HG03432 (cell line): Measurements from ENCODE around the gene CBLB.

Source experiments
- ATAC-seq: cut with Tn5 transposase; IDR thresholded peaks from one replicate; pipeline ENCODE4 v1.9.1; 2021; ENCODE audit warnings: mild to moderate bottlenecking, moderate library complexity; ENCODE audit not compliant: unreplicated experiment

The CBLB gene

DNA sequence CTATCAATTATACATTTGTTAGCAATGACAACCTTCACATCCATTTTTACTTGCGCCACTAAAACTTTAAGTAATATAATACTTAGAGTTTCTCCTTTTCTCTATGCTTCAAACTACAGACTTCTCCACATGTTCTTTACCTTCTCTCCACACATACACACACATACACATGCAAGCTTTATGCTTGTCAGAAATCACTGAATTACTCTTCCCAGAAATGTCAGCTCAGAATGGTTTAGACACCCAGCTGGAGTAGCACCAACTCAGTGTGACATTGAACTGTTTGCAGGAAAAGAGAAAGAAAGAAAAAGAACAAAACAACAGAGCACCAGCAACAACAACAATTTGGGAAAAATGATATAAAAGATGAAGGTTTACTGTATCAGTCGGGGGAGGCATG, 20.9 kb downstream of the CBLB start:
- ATAC-seq = no peak

DNA sequence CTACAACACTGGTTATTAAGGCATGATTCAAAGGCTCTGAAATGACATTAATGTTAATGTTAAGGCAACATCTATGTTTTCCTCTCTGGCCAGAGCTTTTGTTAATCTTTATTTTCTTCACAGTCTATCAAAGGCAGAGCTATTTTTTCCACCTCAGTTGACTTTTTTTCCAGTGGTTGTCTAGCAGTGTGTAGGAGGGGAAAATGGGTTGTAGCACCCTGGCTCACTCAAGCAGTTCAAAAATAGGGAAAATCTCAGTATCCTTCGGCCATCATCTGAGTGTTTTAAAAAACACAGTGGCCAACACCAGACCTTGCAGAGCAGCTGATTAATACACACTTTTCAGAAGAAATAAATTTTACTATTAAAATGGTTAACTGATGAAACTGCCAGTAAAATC, 21.4 kb downstream of the CBLB start:
- ATAC-seq = no peak

DNA sequence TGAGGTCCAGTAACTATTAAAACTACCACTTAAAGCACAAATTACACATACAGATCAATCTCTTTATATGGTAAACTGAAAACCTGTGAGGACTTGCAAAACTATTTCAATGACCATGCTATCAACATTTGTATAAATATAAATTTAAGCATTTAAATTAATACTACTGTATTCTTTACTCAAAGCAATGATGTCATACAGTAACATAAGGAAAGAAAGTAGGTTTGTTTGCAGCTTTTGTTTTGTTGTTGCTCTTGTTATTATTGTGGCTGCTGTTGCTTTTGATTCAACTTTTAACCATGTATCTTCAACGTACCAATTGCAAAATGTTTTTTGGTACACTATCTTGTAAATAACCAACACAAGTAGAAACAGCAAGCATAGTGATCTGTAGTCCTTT, 22.0 kb downstream of the CBLB start:
- no peak for ATAC-seq

DNA sequence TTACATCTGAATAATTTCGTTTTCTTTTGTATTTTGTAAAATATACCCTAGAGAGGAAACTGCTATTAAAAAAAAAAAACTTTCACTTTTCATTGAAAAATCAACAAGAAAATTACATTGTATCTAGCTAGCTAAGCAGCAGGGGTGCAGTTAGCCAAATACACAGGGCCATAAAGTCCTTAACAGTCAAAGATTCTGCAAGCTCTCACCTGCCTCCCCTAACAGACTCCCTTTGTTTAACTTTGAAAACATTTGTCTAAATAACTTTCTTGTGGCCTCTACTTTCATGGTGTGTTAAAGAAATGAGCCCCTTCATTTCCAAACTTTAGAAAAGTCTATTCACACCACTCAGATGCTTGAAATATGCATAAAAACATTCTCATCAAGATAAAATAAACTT, 23.3 kb downstream of the CBLB start:
- ATAC-seq = no peak

DNA sequence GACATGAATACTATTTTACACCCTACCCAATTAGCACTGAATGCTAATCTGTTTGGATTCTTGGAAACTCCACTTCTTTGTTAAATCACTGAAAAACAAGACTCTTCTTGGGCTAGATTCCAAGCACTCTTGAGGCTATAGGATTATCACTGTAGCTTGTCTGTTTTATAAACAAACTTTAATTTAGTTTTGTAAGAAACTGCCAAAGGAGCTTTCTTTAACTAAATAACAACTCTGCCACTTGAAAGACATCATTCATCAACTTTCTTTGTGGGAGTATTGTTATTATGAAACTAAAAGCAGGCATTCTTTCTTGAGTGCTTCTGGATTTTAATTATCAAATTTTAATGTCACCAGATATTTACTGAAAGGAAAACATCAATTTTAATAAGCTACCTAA, 24.1 kb downstream of the CBLB start:
- no peak for ATAC-seq

DNA sequence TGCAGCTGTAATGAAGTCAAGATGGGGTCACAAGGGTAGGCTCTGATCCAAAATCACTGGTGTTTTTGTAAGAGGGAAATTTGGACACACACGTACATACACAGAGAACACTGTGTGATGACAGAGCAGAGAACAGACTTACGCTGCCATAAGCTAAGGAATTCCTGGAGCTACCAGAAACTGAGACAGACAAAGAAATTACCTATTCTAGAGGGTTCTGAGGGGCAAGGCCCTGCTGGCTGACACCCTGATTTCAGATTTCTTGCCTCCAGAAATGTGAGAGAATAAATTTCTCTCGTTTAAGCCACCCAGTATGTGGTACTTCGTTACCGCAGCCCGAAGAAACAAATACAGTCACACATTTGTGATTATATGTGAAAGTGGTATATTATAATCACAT, 24.8 kb downstream of the CBLB start:
- no peak for ATAC-seq

DNA sequence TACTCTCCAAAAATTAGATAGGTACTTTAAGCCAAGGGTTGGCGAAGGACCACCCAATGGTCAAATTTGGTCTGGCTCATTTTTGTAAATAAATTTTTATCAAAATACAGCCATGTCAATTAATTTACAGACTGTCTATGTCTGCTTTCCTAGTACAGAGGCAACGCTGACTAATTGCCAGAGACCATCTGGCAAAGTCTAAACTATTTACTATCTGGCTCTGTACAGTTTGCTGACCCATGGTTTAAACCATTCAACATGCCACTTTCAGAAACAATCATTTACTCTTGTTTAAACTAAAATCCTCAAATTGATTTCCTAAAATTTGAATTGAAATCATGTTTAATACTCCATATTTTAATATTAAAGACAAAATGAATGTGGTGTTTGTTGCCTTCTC, 25.9 kb downstream of the CBLB start:
- no peak for ATAC-seq

DNA sequence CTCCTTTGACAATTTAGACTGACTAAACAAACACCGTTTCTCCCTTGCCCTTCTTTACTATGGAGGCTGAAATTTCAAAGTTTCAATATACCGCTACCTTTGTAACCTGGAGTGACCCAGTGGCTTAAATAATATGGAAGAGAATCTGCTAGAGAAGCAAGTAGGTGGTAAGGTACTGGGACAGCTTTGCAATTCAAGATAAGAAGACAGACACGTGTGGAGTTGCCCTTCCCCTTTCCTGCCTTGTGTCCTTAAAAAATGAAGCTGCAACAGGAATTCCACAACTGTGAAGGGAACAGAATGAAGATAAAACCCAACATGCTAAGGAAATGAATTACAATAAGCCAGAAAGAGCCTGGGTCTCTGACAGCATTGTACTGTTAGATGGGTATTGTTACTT, 26.4 kb downstream of the CBLB start:
- no peak for ATAC-seq

DNA sequence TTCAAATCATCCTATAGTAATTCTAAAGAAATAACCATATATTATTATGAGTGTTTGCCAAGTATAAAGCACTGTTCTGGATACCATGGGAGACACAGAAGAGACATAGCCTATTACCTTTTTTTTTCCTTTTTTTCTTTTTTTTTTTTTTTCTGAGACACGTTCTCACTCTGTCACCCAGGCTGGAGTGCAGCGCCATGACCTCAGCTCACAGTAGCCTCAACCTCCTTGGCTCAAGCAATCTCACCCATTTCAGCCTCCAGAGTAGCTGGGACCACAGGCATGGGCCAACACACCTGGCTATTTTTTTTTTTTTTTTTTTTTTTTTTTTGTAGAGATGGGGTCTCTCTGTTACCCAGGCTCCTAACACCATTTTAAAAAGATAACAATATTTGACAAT, 30.9 kb downstream of the CBLB start:
- ATAC-seq = no peak

DNA sequence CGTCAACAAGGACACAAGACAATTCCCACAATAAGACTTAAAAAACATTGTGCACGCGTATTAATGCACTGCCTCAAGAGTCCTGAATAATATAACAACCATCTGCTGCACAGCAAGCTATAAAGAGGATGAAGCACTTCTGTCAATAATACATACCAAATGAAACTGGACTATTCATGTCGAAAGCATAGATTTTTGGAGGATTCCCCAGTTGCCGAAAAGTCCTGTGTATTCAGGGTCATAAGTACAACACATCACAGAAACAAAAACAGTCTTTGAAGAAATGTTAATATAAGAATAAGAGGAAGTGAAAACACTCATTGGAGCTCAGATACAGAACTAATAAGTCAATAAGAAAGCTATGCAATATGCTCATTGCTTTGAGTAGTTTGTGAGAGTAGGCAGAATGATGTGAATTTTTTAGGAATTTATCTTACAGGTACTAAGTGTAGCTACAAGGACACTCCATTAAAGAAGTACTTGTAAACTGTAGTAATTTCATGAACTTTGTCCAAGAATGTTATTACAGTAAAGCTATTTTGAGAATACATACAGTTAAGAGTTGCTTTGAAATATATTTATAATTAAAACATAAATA, 31.6 kb downstream of the CBLB start:
- ATAC-seq = peak; percentile 97

DNA sequence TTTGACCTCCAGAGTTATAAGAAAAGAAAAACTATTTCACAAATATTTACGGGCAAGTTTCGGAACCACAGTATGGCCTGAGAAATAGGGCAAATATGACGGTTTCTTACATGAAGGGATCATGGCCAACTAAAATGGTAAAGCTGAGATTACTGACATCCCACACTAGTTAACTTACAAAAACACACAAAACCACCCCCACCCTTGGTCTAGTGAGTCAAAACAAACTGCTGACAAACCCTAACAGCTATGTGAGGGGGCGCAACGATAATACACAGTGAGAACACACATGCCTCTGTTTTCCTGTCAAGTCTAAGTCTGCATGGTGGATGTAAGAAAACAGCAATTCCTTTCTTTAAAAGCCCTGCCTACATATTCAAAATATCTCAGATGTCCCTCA, 32.3 kb downstream of the CBLB start:
- ATAC-seq = peak; percentile 59

DNA sequence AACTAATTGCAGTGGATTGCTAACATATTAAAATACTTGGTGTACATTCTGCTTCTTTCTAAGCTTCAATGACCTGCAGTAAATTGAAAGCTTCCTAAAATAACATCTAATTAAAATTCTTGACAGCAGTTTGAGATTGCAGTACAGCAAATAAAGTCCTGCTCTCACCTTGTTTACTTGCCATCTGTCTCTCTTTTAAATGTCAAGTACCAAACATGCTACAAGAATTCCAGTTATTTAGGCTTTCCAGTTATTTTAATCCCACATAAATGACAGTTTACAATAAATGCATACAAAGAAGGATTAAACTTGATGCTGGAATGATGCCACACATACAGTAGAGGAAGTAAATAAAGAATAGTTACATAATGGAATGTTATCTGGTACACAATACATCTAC, 33.2 kb downstream of the CBLB start:
- no peak for ATAC-seq

DNA sequence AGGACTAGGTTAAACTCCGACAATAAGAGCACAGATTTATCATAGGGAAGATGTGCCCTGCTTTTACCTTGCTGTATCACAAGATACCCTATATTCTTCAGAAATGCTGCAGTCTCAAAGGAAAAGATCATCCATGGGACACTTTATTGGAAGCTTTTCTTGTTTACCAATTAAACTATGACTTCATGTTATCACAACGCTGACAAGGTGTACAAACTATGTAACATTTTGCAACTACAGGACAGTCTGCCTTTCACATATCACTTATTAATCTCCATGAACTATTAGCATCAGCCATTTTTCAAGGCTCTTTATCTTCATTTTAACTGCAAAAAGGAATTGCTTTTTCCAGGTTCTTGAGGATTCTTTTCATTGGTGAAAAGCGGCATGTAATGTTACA, 34.0 kb downstream of the CBLB start:
- ATAC-seq = no peak

DNA sequence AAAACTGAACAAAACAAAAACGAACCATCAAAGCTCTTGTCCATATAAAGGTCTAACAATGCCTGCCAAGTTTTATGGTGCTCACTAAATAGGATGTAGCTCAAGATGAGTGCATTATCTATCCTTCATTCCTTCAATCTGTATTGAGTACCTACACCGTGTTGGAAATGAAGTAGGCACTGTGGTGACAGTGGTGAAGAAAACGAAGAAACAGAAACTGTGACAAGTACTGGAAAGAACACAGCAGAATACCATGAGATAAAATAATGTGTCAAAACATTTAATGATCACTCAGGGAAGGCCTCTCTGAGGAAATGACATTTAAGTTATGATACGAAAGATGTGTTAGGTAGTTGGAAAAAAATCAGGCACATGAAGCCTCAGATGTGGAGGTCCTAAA, 36.2 kb downstream of the CBLB start:
- ATAC-seq = no peak

DNA sequence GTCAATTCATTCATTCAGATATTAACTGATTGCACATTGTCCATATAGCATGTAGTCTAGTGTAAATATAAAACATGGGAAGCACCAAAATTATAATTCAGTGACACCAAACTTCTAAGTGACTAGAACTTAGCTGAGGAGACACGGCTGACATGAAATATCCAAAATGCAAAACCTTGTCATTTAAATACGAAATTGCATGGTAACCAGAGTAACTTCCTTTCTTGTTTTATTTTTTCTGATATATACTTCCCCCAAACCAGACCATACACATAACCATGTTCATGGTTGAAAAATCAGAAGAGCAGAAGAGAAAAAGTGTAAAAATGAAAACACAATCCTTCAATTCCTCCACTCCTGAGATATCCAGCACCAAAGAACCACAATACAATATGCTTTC, 38.0 kb downstream of the CBLB start:
- ATAC-seq = no peak

DNA sequence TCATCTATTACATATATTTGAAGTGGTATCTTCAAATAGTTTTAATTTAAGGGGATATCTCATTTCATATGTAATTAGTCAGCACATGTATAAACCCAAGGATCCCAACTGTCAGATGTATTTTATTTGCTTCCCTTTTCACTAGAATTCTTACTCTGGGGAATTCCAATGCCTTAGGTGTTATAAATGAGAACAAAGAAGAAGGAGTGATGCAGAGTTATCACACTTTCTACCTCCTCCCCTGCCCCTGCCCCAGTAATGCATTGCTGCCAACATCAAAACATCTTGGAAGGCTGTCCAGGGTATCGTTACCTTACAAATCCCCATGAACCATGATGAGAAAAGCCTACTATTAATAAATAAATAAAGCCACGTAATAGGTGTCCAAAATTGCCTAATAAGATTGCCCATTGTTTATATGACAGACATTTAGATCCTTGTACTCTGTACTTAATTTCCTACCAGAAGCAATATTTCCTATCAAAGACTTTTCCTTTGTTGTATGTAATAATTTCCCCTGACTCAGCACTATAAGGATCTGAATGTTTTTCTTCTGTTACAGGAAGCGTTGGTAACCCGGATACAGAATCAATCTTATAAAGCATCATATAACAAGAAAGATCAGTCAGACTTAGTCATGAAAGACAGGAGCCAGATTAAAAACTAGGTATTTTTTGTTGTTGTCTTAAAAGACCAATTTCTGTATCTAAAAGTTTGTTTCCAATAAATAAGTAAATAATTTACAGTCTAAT, 38.8 kb downstream of the CBLB start:
- ATAC-seq = no peak

DNA sequence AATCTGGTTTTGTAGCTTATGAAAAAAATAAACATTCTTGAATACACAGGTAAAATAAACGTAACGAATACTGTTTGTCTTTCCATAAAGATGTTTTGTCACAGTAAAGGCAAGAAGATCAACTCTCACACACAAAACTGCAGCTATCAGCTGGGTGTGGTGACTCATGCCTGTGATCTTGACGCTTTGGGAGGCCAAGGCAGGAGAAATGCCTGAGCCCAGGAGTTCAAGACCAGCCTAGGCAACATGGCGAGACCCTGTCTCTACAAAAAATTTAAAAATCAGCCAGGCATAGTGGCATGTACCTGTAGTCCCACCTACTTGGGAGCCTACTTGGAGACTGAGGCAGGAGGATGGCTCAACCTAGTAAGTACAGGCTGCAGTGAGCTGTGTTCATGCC, 39.6 kb downstream of the CBLB start:
- ATAC-seq = no peak

DNA sequence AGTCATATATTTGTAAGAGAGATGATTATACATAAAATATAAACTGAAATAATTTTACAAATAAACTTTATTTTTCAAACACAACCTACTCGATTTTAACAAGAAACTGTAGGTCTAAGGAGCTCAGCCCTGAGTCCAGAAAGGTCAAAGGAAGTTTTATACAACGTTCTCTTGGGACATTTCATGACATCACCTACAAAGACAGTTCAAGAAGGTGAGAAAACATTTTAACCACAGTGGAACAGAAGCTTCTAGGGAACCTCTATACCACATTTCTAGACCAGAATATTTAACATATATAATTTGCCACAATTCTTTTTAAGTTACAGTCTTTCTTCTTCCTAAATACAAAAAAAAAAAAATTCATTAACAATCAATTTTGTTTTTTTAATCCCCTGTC, 40.1 kb downstream of the CBLB start:
- peak; percentile 59 for ATAC-seq

DNA sequence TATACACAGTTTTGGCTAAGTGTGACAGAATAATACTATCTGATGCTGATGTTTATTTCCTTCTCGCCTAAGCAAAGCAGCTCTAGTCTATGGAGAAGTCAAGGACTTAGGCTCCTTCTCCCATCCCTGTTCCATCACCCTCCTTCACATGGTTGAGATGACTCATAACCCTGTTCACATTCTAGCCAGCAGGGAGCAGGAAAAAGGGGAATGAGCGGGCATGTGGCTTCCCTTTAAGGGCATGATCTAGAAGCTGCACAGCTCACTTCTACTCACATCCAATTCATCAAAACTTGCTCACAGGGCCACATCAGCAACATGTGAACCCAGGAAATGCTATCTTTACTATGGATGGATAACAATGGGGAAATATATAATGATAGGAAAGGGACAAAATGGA, 40.9 kb downstream of the CBLB start:
- ATAC-seq = no peak

DNA sequence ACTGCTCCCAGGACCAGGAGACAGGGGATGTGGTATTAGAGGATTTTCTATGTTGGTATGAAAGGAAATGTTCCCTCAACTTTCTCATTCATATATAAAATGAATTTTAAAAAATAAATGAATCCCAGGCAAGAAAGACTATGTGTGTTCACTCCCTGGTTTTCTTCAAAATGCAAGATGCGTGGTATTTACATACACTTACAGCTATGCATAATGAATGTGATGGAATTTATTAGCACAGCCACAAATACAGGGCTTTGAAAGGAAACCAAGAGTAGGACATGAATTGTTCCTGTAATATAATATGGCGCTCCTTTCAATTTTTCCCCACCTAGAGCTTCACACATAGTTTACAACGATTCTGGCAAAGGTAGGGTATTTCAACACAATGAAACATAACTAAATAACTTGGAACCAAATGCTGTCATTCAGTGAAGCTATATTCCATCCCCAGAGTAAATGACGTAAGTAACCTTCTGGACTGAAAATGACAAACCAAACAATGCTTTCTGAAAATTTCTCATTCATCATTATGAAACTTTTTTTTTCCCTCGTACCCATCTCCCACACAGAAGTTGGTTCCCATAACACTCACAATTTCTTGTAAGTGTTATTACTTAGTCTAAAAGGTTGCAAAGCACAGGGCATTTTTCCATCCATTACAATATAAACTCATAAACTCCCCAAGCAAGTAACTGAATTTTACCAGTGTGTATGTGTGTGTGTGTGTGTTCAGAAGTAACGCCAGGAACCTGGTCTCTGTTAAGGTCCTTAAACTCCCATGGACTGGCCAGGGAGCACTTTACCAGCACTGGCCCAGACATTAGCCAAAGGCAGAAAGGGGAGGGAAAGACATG, 41.8 kb downstream of the CBLB start:
- ATAC-seq = peak; percentile 67

DNA sequence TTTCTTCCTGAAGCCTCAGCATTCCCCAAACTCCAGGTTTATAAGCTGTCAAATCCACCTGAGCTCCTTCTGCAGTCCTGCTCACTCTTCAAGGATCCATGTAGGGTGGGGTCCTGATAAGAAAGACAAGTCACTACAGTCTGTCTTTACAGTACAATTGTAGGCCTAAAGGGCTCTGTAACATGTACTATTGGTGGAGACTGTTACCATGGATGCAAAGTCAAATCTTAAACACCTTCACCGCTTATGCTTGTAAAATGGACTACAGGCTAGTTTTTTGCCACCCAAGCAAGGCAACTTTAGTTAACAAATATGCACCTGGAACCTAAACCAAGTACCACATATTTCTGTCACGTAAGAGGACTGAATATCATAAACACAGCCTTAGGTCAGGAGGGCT, 44.7 kb downstream of the CBLB start:
- no peak for ATAC-seq
